Chondrocyte (in vitro differentiated cells): Measurements from ENCODE around the gene DCAF7. TPM values are rescaled to one million over a fixed set of nuclear protein-coding genes. Genes with fewer than 3 reads are reported as not detected.
A peak's percentile ranks its signal among the peaks of the same experiment; 100 is the strongest.

Source experiments
- DNase-seq: peaks from one replicate; pipeline ENCODE4 v3.0.0; 2021; ENCODE audit warnings: mixed read lengths, low spot score
- H3K27ac Mint-ChIP-seq: one replicate; pipeline ENCODE4 v1.8.0; 2021; ENCODE audit warnings: mild to moderate bottlenecking, moderate library complexity, mixed read lengths; ENCODE audit not compliant: unreplicated experiment
- H3K27me3 Mint-ChIP-seq: 2 replicates; pipeline ENCODE4 v1.8.0; 2021; ENCODE audit warnings: low read depth, mixed read lengths
- H3K36me3 Mint-ChIP-seq: 2 replicates; pipeline ENCODE4 v1.8.0; 2021; ENCODE audit warnings: low read depth, mixed read lengths
- H3K4me1 Mint-ChIP-seq: 2 replicates; pipeline ENCODE4 v1.8.0; 2021; ENCODE audit warnings: low read depth, mild to moderate bottlenecking, mixed read lengths
- H3K4me3 Mint-ChIP-seq: one replicate; pipeline ENCODE4 v1.8.0; 2021; ENCODE audit warnings: mild to moderate bottlenecking, moderate library complexity, mixed read lengths; ENCODE audit not compliant: unreplicated experiment
- H3K9me3 Mint-ChIP-seq: 2 replicates; pipeline ENCODE4 v1.8.0; 2021; ENCODE audit warnings: low read depth, mixed read lengths
- total RNA-seq: library from RNA; stranded (reverse); gene quantifications from 3 replicates; pipeline ENCODE4 v1.2.1, GENCODE V29; 2021
- TF ChIP-seq, protein P1 (sequence below): fragments of 200-600 bp; sonication (generic); IDR thresholded peaks from 2 replicates; pipeline ENCODE4 v1.5.0; 2021; ENCODE audit warnings: antibody characterized with exemption, mild to moderate bottlenecking, moderate library complexity

Gene DCAF7
- total RNA-seq, 1 donor from 2014 or later: 70.4 TPM

DNA sequence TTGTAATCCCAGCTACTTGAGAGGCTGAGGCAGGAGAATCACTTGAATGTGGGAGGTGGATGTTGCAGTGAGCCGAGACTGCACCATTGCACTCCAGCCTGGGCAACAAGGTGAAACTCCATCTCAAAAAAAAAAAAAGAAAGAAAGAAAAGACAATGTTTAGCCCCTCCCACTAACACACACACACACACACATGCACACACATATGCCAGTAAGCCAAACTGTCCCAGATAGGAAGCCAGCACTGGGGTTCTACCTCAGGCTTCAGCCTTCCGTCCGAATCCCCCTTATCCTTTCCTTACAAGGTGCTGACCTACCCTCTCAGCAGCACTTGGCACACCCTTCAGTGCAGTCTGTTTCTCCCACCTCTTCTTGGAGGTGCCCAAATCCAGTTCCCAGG is 35.8 kb upstream of the DCAF7 start:
- Mint-ChIP-seq H3K4me3 (no peak overlapping the region), H3K27ac (no peak overlapping the region), H3K9me3 (no peaks in the 10 kb centered on the region), H3K27me3 (peaks cover 36% of the 10 kb centered on the region), H3K36me3 (peaks cover 2% of the 10 kb centered on the region), H3K4me1 (peaks cover 6% of the 10 kb centered on the region)
- TF ChIP-seq, protein P1, sequence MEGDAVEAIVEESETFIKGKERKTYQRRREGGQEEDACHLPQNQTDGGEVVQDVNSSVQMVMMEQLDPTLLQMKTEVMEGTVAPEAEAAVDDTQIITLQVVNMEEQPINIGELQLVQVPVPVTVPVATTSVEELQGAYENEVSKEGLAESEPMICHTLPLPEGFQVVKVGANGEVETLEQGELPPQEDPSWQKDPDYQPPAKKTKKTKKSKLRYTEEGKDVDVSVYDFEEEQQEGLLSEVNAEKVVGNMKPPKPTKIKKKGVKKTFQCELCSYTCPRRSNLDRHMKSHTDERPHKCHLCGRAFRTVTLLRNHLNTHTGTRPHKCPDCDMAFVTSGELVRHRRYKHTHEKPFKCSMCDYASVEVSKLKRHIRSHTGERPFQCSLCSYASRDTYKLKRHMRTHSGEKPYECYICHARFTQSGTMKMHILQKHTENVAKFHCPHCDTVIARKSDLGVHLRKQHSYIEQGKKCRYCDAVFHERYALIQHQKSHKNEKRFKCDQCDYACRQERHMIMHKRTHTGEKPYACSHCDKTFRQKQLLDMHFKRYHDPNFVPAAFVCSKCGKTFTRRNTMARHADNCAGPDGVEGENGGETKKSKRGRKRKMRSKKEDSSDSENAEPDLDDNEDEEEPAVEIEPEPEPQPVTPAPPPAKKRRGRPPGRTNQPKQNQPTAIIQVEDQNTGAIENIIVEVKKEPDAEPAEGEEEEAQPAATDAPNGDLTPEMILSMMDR: no peak
- DNase-seq: no peak

DNA sequence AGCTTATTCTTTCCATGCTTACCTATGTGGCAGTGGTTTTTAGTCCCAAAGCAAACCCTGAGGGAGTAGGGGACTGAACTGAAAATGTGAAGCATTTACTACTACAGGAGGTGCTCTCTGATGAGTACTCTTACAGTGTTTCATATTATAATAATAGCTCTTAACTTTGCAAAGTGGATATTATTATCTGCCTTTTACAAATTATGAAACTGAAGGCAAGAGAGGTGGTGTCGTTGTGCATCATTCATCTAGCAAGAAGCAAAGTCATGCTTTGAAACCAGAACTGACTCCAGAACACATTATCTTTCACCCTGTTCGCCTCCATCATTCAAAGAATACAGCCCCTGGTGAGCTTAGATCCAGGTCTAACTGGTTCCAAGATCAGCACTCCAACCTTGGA is 35.3 kb upstream of the DCAF7 start:
- peaks cover 34% of the 10 kb centered on the region for H3K27me3 Mint-ChIP-seq
- peaks cover 6% of the 10 kb centered on the region for H3K4me1 Mint-ChIP-seq
- TF ChIP-seq, protein P1: no peak
- H3K27ac Mint-ChIP-seq: no peak overlapping the region
- no peak overlapping the region for H3K4me3 Mint-ChIP-seq
- peaks cover 2% of the 10 kb centered on the region for H3K36me3 Mint-ChIP-seq
- DNase-seq: no peak
- H3K9me3 Mint-ChIP-seq: no peaks in the 10 kb centered on the region

DNA sequence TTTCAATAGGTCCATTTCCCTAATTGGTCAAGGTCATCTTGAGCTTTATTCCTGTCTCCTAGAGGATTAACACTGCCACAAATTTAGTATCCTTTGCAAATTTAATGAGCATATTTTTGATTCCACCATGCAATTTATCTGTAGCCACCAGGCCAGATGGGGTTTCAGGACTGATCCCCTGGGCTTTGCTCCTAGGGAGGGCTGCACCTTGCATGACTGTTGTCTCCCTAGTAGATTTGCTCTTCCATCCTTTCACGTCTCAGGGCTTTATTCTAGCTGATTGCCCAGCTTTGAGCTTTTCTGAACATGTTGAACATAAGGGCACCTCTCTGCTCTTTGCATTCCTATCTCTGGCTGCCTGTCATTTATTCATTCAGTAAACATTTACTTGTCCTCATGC is 34.9 kb upstream of the DCAF7 start:
- Mint-ChIP-seq H3K27ac (no peak overlapping the region), H3K27me3 (peaks cover 32% of the 10 kb centered on the region), H3K36me3 (peaks cover 2% of the 10 kb centered on the region), H3K4me3 (no peak overlapping the region), H3K4me1 (peaks cover 6% of the 10 kb centered on the region), H3K9me3 (no peaks in the 10 kb centered on the region)
- DNase-seq: no peak
- TF ChIP-seq, protein P1: no peak

DNA sequence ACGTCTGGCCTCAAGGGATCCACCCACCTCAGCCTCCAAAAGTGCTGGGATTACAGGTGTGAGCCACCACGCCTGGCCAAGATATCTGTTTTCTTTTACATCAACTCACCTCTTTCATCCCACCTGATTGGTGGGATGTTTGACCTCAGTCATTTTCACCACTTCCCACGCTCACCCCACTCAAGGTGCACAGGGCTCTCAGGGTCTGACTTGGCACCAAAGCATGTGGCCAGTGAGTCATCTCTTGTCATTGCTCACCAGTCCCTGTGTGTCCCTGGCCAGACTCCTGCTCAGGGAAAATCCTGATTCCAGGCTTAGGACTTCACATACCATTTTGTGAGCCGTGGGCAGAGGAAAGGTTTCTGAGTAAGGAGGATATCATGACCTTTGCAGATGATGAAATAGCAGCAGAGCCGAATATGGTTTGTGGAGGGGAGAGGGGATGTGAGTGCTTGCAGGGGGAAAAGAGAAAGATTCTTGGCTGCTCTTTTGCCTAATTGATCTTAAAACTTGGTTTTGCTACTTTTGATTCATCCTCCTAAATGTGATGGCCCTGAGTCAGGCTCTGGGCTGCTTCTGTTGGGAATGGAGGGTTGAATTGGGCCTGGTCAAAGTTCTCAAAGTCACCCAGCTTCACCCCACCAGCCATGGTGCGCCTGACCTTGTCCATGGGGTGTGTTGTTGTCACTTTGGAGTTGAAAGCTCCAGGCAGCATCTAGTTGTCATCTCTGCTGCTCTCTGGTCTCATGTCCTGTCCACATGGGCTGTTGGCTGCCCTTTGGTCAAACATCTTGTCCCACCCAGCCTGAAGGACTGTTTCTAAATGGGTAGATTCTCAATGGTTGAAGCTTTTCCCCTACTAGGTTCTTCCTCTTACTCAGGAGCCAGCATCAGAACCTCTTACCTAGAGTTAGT is 33.1 kb upstream of the DCAF7 start:
- Mint-ChIP-seq H3K27ac (peak overlapping the region; percentile 63), H3K36me3 (peaks cover 2% of the 10 kb centered on the region), H3K4me1 (peaks cover 6% of the 10 kb centered on the region), H3K9me3 (no peaks in the 10 kb centered on the region), H3K27me3 (peaks cover 38% of the 10 kb centered on the region), H3K4me3 (no peak overlapping the region)
- TF ChIP-seq, protein P1: no peak
- DNase-seq: no peak

DNA sequence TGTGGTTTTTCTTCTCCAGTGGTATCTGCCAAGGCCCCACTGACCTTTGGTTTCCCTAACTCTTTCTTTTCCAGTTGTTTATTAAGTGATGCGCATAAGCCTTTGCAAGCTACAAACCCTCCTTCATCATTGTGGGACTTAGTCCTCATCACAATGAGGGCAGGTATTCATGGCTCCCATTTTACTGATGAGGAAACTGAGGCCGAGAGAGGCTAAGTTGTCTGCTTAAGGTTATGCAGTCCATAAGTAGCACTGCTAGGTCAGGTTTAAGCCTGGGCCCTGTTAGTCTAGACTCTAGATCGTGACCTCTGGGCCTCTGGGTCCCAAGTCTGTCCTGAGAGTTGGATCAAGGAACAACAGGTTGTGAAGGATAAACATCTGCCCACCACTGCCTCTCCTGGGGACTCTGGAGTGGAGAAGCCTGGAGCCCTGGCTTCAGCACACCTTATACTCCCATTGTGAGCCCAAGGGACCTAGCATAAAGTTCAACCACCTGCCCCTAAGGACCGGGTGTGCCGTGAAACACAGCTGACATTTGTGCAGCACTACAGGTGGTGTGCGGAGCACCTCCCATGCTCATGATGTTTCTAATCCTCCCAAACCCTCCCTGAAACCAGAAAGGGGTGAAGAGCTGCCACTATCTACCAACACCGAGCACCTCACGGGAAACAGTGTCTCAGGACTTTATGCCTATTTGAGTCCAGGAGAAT is 32.3 kb upstream of the DCAF7 start:
- H3K4me1 Mint-ChIP-seq: peaks cover 6% of the 10 kb centered on the region

More for the DNA sequence above, 32.3 kb upstream of the DCAF7 start:
- peaks cover 32% of the 10 kb centered on the region for H3K27me3 Mint-ChIP-seq
- DNase-seq: no peak
- H3K9me3 Mint-ChIP-seq: no peaks in the 10 kb centered on the region
- peaks cover 2% of the 10 kb centered on the region for H3K36me3 Mint-ChIP-seq
- no peak overlapping the region for H3K4me3 Mint-ChIP-seq
- TF ChIP-seq, protein P1: no peak
- no peak overlapping the region for H3K27ac Mint-ChIP-seq
